ENCODE data around the gene NCAN.
A peak's percentile ranks its signal among the peaks of the same experiment; 100 is the strongest.

NCAN gene

GRCh38 chr19:19260417-19261214, 48.9 kb downstream of the NCAN start:
- Histone ChIP-seq H3K4me1 (ENCODE audit: control insufficient read depth, insufficient read depth, low read depth, low read length) (peaks cover 10% of the 10 kb centered on the region), H3K4ac (ENCODE audit: low read depth in 1 of 2, low read length in 2 of 2) (no peak overlapping the region), H3K9ac (ENCODE audit: low read length) (no peak overlapping the region), H2BK120ac (ENCODE audit: low read depth, low read length) (no peak overlapping the region), H3K18ac (ENCODE audit: low read depth in 1 of 2, low read length in 2 of 2) (no peak overlapping the region), H3K36me3 (ENCODE audit: control insufficient read depth in 1 of 2, insufficient read depth in 2 of 2, low read depth in 1 of 2, low read length in 2 of 2) (no peaks in the 10 kb centered on the region), H2BK15ac (ENCODE audit: low read depth, poor library complexity, severe bottlenecking) (no peak overlapping the region), H4K91ac (ENCODE audit: low read length) (no peak overlapping the region), H2BK5ac (ENCODE audit: low read depth, low read length, poor library complexity, severe bottlenecking) (no peak overlapping the region), H2BK12ac (ENCODE audit: low read length in 2 of 2) (no peak overlapping the region), H3K27ac (ENCODE audit: low read length, poor library complexity, severe bottlenecking) (no peak overlapping the region), H3K4me3 (ENCODE audit: insufficient read depth in 1 of 2, low read depth in 1 of 2, low read length in 2 of 2) (peak overlapping the region in 1 of 2 experiments; percentile 1), H2AK5ac (ENCODE audit: low read length, severe bottlenecking) (no peak overlapping the region), H3K14ac (ENCODE audit: low read length in 2 of 2) (no peak overlapping the region), H3K4me2 (ENCODE audit: low read length, poor library complexity, severe bottlenecking) (no peak overlapping the region), H3K9me3 (ENCODE audit: control insufficient read depth, low read length) (peaks cover 7% of the 10 kb centered on the region), H3K27me3 (ENCODE audit: control insufficient read depth in 1 of 2, insufficient read depth in 1 of 2, low read length in 2 of 2) (peaks cover 52 to 68% of the 10 kb centered on the region in 2 experiments), H3K79me1 (replicated peaks; ENCODE audit: low read length, poor library complexity, severe bottlenecking) (no peaks in the 10 kb centered on the region), H4K8ac (ENCODE audit: low read length) (no peak overlapping the region), H2AFZ (ENCODE audit: low read depth, low read length) (no peak overlapping the region), H3K23ac (ENCODE audit: low read length in 2 of 2) (no peak overlapping the region)
- 63% methylated on average over 35 of the region's 36 CpGs for WGBS
- DNase-seq: no peak

GRCh38 chr19:19261350-19262189, 49.8 kb downstream of the NCAN start:
- no peak overlapping the region for H2BK5ac ChIP-seq (ENCODE audit: low read depth, low read length, poor library complexity, severe bottlenecking)
- peaks cover 7% of the 10 kb centered on the region for H3K9me3 ChIP-seq (ENCODE audit: control insufficient read depth, low read length)
- H3K27me3 ChIP-seq (ENCODE audit: control insufficient read depth in 1 of 2, insufficient read depth in 1 of 2, low read length in 2 of 2): peaks cover 43 to 62% of the 10 kb centered on the region in 2 experiments
- no peaks in the 10 kb centered on the region for H3K79me1 ChIP-seq (replicated peaks; ENCODE audit: low read length, poor library complexity, severe bottlenecking)
- no peak overlapping the region for H3K23ac ChIP-seq (ENCODE audit: low read length in 2 of 2)
- no peak overlapping the region for H2BK120ac ChIP-seq (ENCODE audit: low read depth, low read length)
- no peak overlapping the region for H4K8ac ChIP-seq (ENCODE audit: low read length)
- H3K9ac ChIP-seq (ENCODE audit: low read length): no peak overlapping the region
- no peak overlapping the region for H3K27ac ChIP-seq (ENCODE audit: low read length, poor library complexity, severe bottlenecking)
- WGBS: 2% methylated on average over 37 of the region's 52 CpGs
- H3K4me3 ChIP-seq (ENCODE audit: insufficient read depth in 1 of 2, low read depth in 1 of 2, low read length in 2 of 2): peak overlapping the region in 1 of 2 experiments; percentile 16
- H3K18ac ChIP-seq (ENCODE audit: low read depth in 1 of 2, low read length in 2 of 2): no peak overlapping the region
- H3K14ac ChIP-seq (ENCODE audit: low read length in 2 of 2): no peak overlapping the region
- H3K4me1 ChIP-seq (ENCODE audit: control insufficient read depth, insufficient read depth, low read depth, low read length): peaks cover 10% of the 10 kb centered on the region
- no peak for DNase-seq
- peak overlapping the region; percentile 41 for H3K4me2 ChIP-seq (ENCODE audit: low read length, poor library complexity, severe bottlenecking)
- no peak overlapping the region for H3K4ac ChIP-seq (ENCODE audit: low read depth in 1 of 2, low read length in 2 of 2)
- no peak overlapping the region for H4K91ac ChIP-seq (ENCODE audit: low read length)
- H3K36me3 ChIP-seq (ENCODE audit: control insufficient read depth in 1 of 2, insufficient read depth in 2 of 2, low read depth in 1 of 2, low read length in 2 of 2): no peaks in the 10 kb centered on the region
- no peak overlapping the region for H2BK12ac ChIP-seq (ENCODE audit: low read length in 2 of 2)
- no peak overlapping the region for H2BK15ac ChIP-seq (ENCODE audit: low read depth, poor library complexity, severe bottlenecking)
- H2AK5ac ChIP-seq (ENCODE audit: low read length, severe bottlenecking): no peak overlapping the region
- no peak overlapping the region for H2AFZ ChIP-seq (ENCODE audit: low read depth, low read length)

GRCh38 chr19:19262190-19263057, 50.7 kb downstream of the NCAN start:
- H3K4me1 ChIP-seq (ENCODE audit: control insufficient read depth, insufficient read depth, low read depth, low read length): peaks cover 10% of the 10 kb centered on the region
- no peak overlapping the region for H3K14ac ChIP-seq (ENCODE audit: low read length in 2 of 2)
- no peak overlapping the region for H3K27ac ChIP-seq (ENCODE audit: low read length, poor library complexity, severe bottlenecking)
- H2BK120ac ChIP-seq (ENCODE audit: low read depth, low read length): no peak overlapping the region
- H2BK5ac ChIP-seq (ENCODE audit: low read depth, low read length, poor library complexity, severe bottlenecking): no peak overlapping the region
- no peak overlapping the region for H4K8ac ChIP-seq (ENCODE audit: low read length)
- no peak for DNase-seq
- H2BK15ac ChIP-seq (ENCODE audit: low read depth, poor library complexity, severe bottlenecking): no peak overlapping the region
- WGBS: 7% methylated on average over 31 of the region's 31 CpGs
- H2AK5ac ChIP-seq (ENCODE audit: low read length, severe bottlenecking): no peak overlapping the region
- H3K4me3 ChIP-seq (ENCODE audit: insufficient read depth in 1 of 2, low read depth in 1 of 2, low read length in 2 of 2): no peak overlapping the region
- no peak overlapping the region for H3K9ac ChIP-seq (ENCODE audit: low read length)
- H3K9me3 ChIP-seq (ENCODE audit: control insufficient read depth, low read length): peaks cover 7% of the 10 kb centered on the region
- no peak overlapping the region for H4K91ac ChIP-seq (ENCODE audit: low read length)
- no peak overlapping the region for H3K4me2 ChIP-seq (ENCODE audit: low read length, poor library complexity, severe bottlenecking)
- H3K4ac ChIP-seq (ENCODE audit: low read depth in 1 of 2, low read length in 2 of 2): no peak overlapping the region
- no peaks in the 10 kb centered on the region for H3K79me1 ChIP-seq (replicated peaks; ENCODE audit: low read length, poor library complexity, severe bottlenecking)
- no peak overlapping the region for H3K18ac ChIP-seq (ENCODE audit: low read depth in 1 of 2, low read length in 2 of 2)
- no peak overlapping the region for H2BK12ac ChIP-seq (ENCODE audit: low read length in 2 of 2)
- H3K27me3 ChIP-seq (ENCODE audit: control insufficient read depth in 1 of 2, insufficient read depth in 1 of 2, low read length in 2 of 2): peaks cover 42 to 53% of the 10 kb centered on the region in 2 experiments
- H3K36me3 ChIP-seq (ENCODE audit: control insufficient read depth in 1 of 2, insufficient read depth in 2 of 2, low read depth in 1 of 2, low read length in 2 of 2): no peaks in the 10 kb centered on the region
- H3K23ac ChIP-seq (ENCODE audit: low read length in 2 of 2): no peak overlapping the region
- no peak overlapping the region for H2AFZ ChIP-seq (ENCODE audit: low read depth, low read length)

Measured in mesenchymal stem cell (in vitro differentiated cells and primary cell).